ENCODE data around the gene ZNF574. TPM values are rescaled to one million over a fixed set of nuclear protein-coding genes. Genes with fewer than 3 reads are reported as not detected.

The ZNF574 gene
- total RNA-seq, 1 experiment from 2014 or later: 15.7 TPM

- Histone ChIP-seq H3K27me3 (ENCODE audit: control insufficient read depth, insufficient read depth, low read length) (no peaks in the 10 kb centered on the region), H3K4me3 (ENCODE audit: low read depth in 2 of 2, low read length in 2 of 2) (no peak overlapping the region), H3K4me1 (ENCODE audit: control insufficient read depth, insufficient read depth, low read length) (no peaks in the 10 kb centered on the region), H3K27ac (ENCODE audit: low read length) (no peak overlapping the region), H3K9me3 (ENCODE audit: control insufficient read depth, insufficient read depth, low read depth, low read length) (no peaks in the 10 kb centered on the region), H3K36me3 (ENCODE audit: control insufficient read depth, insufficient read depth, low read length) (no peaks in the 10 kb centered on the region)
- ATAC-seq: no peak
- TF ChIP-seq, protein P1, sequence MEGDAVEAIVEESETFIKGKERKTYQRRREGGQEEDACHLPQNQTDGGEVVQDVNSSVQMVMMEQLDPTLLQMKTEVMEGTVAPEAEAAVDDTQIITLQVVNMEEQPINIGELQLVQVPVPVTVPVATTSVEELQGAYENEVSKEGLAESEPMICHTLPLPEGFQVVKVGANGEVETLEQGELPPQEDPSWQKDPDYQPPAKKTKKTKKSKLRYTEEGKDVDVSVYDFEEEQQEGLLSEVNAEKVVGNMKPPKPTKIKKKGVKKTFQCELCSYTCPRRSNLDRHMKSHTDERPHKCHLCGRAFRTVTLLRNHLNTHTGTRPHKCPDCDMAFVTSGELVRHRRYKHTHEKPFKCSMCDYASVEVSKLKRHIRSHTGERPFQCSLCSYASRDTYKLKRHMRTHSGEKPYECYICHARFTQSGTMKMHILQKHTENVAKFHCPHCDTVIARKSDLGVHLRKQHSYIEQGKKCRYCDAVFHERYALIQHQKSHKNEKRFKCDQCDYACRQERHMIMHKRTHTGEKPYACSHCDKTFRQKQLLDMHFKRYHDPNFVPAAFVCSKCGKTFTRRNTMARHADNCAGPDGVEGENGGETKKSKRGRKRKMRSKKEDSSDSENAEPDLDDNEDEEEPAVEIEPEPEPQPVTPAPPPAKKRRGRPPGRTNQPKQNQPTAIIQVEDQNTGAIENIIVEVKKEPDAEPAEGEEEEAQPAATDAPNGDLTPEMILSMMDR (IDR thresholded peaks at IDR 0.05): no peak
- TF ChIP-seq TCF7L2 (IDR thresholded peaks at IDR 0.05; ENCODE audit: low read depth, low read length): no peak
- no peak for TF ChIP-seq SIN3A (IDR thresholded peaks at IDR 0.05; ENCODE audit: borderline replicate concordance, insufficient read depth, low read depth, low read length)
- no peak for TF ChIP-seq POLR2AphosphoS5 (IDR thresholded peaks at IDR 0.05; ENCODE audit: low read depth, low read length)
- no peak for TF ChIP-seq REST (IDR thresholded peaks at IDR 0.05; ENCODE audit: insufficient read depth in 1 of 2, low read depth in 2 of 2, low read length in 1 of 2)
- in situ Hi-C loops (cut with HindIII; ENCODE audit: low pct_unique_long_range_greater_than_20kb, low sequenced_read_pairs) (no loop called here), intact Hi-C loops (cut with micrococcal nuclease; ENCODE audit: unreplicated experiment) (no loop called here)
- CTCF ChIA-PET: no interaction called here
- BruUV-seq (replicated peaks): no TSS peak
- no peak for DNase-seq (ENCODE audit: low read depth, low spot score)
- POLR2A ChIA-PET: no interaction called here
Measured at GRCh38 chr19:42066075-42066754, 9.8 kb upstream of the ZNF574 start.

DNA sequence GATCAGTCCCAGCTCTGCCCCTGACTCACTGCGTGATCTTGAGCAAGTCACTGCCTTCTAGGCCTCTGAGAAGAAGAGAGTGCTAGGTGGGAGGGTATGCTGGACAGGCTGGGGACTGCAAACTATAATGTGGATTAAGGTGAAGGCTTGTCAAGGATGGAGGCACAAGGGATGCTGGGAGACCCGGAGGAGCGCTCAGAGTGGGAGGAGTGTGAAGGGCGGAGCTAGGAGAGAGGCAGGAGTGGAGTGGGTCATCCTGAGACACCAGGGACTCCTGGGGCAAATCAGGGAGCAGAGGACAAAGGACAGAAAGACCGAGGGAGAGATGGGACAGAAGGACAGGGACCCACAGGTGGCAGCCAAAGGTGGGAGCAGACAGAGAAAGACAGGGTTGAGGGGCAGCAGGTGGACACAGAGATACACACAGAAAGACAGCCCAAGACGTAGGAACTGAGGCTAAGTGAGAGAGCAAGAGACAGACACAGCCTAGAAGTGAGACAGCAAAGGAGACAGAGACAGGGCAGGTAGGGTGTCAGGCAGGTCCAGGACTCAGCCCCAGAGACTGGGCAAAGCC, 8.6 kb upstream of the ZNF574 start:
- Histone ChIP-seq H3K27ac (ENCODE audit: low read length) (no peak overlapping the region), H3K9me3 (ENCODE audit: control insufficient read depth, insufficient read depth, low read depth, low read length) (no peaks in the 10 kb centered on the region), H3K36me3 (ENCODE audit: control insufficient read depth, insufficient read depth, low read length) (no peaks in the 10 kb centered on the region), H3K4me1 (ENCODE audit: control insufficient read depth, insufficient read depth, low read length) (no peaks in the 10 kb centered on the region), H3K27me3 (ENCODE audit: control insufficient read depth, insufficient read depth, low read length) (no peaks in the 10 kb centered on the region), H3K4me3 (ENCODE audit: low read depth in 2 of 2, low read length in 2 of 2) (no peak overlapping the region)
- in situ Hi-C loops (cut with HindIII; ENCODE audit: low pct_unique_long_range_greater_than_20kb, low sequenced_read_pairs): no loop called here
- ChIA-PET POLR2A (no interaction called here), CTCF (no interaction called here)
- ATAC-seq: no peak
- no peak for DNase-seq (ENCODE audit: low read depth, low spot score)
- no peak for TF ChIP-seq TCF7L2 (IDR thresholded peaks at IDR 0.05; ENCODE audit: low read depth, low read length)
- TF ChIP-seq REST (IDR thresholded peaks at IDR 0.05; ENCODE audit: insufficient read depth in 1 of 2, low read depth in 2 of 2, low read length in 1 of 2): no peak
- TF ChIP-seq POLR2AphosphoS5 (IDR thresholded peaks at IDR 0.05; ENCODE audit: low read depth, low read length): no peak
- no peak for TF ChIP-seq SIN3A (IDR thresholded peaks at IDR 0.05; ENCODE audit: borderline replicate concordance, insufficient read depth, low read depth, low read length)
- TF ChIP-seq, protein P1 (IDR thresholded peaks at IDR 0.05): no peak
- no TSS peak for BruUV-seq (replicated peaks)
- intact Hi-C loops (cut with micrococcal nuclease; ENCODE audit: unreplicated experiment): no loop called here
